CD4-positive, alpha-beta T cell treated with Interleukin-21 for 1 hour (primary cell): ENCODE measurements around the gene CMTM7.
"Not testable (repeated sequence)": the region's sequence is repeated elsewhere in the genome, so short reads cannot be mapped to it uniquely, and the experiment has no call there.

Experiments used
- DNase-seq: peaks from one replicate; pipeline ENCODE4 v3.0.0-alpha.2; 2020

The CMTM7 gene

DNA sequence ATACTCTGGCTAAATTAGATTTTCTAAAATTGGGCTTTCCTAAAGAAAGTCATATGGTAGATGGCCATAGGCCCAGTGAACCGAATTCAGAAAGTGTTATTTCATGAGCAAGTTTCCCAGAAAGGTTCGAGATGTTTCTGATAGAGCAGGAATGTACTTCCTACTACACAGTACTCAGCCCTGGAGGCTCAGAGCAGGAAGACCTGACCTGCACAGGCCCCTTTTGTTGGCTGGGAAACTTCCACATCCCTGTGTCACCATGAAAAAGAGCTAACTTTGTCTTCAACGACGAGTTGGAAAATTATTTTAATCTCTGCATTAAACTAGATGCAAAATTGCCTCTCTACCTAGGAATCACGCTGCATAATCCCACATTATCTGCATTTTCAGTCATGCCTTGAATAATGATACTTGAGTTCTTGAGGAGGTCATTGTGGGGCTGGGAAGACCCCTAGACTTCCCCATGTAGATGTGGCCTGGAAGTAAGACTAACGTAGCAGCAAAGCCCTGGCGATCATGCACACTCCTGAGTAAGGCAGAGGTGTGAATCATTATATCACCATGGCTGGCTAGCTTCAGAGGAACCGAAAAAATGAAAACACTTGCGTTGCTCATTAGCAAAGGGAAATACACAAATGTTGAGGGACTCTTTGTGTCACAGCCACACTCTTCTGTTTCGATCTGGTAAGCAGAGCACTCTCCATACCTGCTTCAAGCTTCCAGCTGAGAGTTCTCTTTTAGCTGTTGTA lies 47.1 kb downstream of the CMTM7 start:
- no peak for DNase-seq

DNA sequence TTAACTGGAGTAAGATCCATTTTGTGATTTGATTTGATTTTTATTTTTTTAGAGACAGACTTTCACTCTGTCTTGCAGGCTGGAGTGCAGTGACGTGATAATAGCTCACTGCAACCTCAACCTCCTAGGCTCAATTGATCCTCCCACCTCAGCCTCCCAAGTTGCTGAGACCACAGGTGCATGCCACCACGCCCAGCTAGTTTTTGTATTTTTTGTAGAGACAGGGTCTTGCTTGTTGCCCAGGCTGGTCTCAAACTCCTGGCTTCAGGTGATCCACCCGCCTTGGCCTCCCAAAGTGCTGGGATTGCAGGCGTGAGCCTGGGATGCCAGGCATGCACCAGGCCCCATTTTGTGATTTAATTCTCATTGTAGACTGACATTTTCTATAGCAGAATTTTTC lies 47.8 kb downstream of the CMTM7 start:
- DNase-seq = not testable (repeated sequence)

DNA sequence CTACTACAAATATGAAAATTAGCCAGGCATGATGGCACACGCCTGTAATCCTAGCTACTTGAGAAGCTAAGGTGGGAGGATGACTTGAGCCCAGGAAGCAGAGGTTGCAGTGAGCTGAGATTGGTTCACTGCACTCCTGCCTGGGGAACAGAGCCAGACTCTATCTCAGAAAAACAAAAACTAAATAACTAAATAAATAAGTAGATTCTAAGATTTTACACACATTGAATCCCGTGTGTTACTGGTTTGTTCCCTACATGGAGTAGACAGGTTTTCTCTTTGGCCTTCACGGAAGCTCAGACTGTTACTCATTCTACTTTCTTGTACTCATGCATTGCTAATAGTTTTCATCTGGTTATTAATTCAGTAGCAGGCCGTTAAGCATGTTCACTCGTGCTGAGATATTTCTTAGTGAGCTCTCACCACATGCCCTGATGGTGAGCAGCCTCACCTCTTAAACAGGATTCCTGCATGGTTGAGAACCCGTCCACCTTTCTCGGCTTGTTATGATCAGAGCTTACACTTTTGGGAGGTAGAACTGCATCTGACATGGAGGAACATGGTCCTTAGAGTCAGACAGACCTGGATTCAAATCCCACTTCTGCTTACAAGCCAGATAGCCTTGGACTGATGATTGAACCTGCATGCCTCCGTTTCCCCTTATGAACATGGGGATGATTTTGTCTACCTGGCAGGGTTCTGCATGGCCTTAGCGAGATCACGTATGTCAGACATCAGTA lies 49.1 kb downstream of the CMTM7 start:
- DNase-seq = no peak

DNA sequence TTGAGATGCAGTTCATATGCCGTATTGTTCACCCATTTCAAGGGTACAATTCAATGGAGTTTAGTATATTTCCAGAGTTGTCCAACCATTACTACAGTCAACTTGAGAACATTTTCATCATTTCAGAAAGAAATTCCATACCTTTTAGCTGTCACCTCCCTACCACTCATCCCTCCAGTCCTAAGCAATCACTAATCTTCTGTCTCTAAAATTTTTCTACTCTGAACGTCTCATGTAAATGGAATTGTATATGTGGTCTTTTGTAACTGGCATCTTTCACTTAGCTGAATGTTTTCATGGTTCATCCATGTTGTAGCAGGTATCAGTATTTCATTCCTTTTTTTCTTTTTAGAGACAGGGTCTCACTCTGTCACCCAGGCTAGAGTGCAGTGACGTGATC lies 51.1 kb downstream of the CMTM7 start:
- no peak for DNase-seq

DNA sequence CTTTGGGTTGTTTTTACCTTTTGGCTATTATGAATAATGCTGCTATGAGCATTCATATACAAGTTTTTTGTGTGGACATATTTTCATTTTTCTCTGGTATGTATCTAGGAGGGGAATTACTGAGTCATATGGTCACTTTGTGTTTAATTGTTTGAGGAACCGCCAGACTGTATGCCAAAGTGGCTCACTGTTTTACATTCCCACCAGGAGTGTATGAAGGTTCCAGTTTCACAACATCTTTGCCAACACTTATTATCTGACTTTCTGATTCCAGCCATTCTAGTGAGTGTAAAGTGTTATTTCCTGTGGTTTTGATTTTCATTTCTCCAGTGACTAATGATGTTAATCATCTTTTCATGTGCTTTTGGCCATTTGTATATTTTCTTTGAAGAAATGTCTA lies 51.8 kb downstream of the CMTM7 start:
- DNase-seq = no peak

DNA sequence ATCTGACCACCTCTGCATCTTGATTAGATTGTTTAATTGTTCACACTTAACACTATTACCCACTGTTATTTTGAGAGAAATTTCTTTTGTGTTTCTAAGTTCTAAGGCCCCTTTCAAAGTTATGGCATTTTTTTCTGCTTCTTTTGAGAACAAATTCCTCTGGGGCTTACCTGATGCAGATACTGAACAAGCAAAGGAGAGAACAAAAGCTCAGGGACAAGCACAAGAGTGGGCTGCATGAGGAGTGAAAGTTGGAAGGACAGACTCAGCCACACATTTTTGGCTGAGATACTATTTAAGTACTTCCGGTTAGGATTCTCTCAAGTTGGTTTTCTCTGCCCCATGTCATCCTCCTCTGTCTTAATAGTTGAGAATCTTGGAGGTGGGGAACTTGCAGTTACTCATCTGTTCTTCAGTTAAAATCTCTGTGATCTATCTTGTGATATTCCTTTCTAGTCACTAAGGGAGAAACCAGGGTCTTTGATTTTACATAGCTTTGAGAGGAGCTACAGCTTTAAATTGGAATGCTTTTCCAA lies 56.3 kb downstream of the CMTM7 start:
- DNase-seq = no peak

DNA sequence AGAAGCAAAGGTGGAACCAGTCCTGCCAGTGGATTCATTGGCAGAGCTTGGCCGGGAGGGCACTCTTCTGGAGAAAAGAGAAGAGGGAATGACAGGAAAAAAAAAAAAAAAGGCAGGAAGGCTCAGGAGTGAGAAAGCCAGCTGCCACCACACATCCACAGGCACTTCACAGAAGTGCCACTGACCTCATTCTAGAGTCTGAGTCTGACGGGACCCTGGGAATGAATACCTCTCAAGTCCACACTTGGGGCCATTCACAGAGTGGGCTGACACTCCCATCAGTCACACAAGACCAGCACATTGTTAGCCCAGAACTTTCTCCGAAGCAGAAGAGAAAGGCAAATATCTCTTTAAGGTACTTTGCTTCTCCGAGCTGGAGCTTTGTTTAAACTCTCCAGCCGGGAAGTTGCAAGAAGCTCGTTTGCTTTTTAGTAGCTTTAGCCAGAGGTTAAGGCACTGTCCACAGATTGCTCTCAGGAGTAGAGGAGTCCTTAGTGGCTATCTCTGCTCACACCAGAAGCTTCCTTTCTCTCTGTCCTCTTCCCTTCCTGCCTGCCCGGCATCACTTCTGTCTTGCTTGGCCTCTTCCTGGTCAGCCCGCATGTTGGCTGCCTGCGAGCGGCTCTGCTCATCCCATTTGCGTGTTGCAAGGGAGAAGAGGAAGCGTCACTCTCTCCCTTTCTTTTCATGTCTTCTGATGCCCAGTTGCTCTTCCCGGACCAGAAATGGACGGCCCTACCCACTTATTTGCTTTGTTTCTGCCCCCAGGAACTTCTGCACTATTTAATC lies 57.2 kb downstream of the CMTM7 start:
- DNase-seq = no peak

DNA sequence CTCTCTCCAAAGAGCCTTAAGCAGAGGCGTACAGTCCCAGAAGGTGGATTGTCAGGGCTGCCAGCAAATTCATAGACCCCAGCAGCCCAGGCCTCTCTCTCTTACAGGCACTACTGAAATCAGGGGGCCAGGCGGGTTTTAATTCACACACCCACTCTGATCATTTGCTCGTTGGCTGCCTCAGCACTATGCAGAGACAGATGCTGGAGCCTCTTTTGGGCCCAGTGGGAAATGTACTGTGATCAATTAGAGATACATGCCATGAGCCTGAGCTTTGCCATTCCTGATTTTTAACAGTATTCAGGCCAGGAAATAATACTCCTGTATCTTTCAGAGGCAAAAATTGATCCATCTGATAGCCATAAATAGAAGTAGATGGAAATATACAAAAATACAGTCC lies 58.0 kb downstream of the CMTM7 start:
- no peak for DNase-seq

DNA sequence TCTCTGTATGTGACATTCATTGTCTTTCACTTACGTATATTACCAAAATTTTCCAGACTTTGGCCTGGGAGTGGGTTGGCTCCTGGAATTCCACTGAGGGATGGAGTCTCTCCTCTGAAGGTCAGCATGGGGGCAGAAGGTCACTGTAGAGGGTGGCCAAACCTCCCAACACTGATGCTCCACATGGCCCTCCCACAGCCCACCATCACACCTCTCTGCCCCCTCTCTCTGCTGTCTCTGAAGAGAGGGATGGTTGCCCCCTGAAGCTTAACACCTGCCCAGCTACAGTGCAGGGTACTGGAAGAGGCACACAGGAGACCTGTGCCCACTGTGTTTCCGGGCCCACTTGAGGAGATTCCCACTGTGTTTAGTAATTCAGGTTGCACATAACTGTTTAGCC lies 58.8 kb downstream of the CMTM7 start:
- DNase-seq = no peak

DNA sequence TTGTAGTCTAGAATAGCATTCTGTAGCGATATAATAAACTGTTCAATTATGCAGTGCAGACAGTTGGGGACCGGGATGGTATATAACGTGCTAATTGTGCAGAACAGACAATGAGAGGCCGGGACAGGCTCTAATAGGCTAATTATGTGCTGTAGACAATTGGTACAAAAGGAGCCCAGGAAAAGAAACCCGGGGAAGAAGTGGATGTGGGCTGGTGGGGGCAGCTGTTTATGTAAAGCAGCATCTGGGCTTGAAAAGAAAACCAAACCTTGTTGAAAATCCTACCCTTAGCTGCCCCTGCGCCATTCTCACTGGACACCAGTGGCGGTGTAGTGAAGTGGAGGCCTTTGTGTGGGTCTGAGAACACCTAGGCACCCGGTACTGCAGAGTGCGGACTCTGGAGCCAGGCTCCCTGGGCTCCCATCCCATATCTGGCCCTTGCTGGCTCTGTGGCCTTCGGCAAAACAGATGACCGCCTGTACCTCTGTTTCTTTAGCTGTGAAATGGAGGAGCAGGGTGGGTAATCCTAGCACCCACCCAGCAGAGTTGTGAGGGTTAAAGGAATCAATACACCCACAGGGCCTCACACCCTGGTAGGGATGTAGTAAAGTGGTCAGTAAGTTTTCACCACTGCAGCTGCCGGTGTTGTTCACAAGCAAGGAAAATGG lies 59.5 kb downstream of the CMTM7 start:
- DNase-seq = no peak

DNA sequence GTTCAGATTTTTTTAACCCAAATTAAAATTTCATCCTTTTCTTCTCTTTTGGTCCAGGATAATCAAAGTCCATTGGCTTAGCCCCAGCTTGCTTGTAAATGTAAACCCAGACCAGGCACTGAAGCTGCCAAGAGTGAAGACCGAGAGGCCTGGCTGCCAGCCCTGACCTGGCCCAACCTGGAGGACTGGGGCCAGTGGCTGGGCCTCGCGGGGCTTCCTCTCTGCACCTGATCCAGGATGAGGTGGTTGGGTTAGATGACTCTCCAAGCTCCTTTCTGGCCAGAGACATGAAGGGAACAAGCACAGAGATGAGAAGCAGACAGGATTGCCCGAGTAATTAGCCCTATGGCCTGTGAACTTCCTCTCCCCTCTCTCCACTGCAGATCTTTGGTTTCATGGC lies 60.4 kb downstream of the CMTM7 start:
- no peak for DNase-seq

DNA sequence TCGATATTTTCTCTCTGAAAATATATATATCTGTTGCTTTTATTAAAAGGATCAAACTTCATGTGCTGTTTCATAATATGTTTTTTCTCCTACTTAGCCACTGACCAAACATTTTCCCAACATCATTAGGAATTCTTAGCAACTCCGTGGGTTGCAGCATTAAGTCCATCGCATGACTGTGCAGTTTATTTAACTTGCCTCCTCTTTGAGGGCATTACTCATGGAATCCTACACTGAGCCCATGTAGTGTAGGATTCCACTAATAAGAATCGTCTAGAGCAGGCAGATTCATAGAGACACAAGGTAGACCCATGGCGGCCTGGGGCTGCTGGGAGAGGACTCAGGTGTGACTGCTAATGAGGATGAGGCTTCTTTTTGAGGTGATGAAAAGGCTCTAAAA lies 61.7 kb downstream of the CMTM7 start:
- DNase-seq = no peak

DNA sequence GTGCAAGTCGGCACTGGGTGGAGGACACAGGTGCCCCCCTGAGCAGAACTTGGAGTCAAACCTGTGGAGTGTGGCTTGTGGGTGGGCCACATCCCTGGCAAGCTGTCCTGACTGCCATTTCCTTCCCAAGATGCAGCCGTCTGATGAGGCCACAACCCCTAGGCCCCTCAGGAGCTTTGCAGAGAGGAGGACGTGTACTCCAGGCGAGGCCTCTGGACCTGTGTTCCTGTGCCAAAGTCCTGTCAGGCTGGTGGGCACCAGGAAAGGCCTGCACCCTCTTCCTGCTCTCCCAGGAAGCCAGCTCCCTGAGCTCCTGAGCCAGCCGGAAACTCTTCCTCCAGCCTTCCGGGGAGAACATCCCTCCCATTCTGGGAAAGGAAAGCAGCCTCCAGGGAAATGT lies 62.5 kb downstream of the CMTM7 start:
- DNase-seq = no peak

DNA sequence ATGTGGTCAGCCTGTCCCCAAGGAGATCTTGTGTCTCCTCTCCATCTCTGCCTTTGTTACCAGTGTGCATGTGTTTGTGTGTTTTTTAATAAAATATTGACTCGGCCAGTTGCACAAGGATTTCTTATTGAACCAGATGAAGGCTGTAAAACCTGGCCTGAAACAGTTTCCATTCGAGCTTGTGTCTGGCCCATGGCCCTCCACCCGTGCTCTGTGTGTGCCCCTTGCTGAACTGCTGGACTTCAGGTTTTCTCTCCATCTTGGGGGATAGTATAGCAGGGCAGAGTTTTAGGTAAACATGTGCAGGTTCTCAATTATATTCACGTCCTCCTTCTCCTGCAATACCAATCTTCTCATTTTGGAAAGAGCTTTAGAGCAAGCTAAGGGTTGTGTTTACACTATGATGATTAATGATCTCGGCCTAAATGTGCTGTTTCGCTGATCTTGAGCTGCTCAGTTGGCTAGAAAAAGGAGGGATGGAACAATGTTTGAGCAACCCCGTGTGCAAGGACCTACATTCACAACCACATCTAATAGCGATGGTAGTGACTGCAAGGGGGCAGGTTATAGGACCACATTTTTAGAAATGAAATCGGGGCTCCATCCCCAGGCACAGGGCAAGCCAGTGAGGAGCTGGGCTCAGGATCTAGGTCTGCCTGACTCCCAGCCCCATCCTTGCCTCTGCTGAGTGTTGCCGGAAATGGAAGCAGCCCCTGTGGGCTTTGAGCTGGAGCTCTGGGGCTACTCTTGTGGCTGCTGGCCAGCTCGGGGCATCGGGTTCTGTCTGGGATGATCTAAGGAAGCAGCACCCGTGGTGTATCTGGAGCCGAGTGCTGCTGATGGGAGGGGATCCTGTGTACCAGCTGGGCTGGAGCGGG lies 63.3 kb downstream of the CMTM7 start:
- DNase-seq = no peak

DNA sequence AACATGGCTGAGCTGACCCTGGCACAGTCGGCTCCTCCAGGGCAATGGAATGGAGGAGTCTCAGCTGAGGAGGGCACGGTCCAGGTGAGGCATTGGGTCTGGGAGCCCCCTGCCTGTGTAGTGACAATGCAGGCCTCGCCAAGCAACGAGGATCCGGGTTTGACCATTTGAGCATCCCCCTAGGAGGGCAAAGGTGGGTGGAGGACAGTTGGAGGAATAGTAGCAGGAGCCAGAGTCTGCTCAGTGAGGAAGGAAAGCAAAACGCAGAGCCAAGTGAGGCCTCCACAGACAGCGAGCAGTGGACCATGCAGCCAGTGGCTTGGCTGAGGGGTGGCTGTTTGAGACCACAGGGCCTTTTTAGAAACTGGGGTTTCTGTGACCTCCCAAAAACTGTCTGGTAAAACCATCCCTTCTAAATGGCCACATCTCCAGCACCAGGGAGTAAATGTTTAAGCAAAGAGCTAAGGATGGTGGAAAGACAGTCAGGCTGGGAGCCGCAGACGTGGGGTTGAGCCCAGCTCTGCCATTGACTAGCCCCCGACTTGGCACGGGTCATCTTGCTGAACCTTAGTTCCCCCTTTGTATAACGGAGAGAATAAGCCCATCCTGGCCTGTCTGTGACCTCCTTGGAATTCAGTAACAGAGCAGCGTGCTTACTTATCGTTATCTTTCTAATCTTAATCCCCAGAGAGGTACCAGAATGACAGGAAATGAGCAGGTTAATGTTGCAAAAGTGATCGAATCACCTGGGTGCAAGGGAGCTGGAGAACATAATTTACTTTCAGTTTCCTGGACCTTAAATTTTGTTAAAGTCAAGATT lies 64.2 kb downstream of the CMTM7 start:
- DNase-seq = peak; percentile 60

DNA sequence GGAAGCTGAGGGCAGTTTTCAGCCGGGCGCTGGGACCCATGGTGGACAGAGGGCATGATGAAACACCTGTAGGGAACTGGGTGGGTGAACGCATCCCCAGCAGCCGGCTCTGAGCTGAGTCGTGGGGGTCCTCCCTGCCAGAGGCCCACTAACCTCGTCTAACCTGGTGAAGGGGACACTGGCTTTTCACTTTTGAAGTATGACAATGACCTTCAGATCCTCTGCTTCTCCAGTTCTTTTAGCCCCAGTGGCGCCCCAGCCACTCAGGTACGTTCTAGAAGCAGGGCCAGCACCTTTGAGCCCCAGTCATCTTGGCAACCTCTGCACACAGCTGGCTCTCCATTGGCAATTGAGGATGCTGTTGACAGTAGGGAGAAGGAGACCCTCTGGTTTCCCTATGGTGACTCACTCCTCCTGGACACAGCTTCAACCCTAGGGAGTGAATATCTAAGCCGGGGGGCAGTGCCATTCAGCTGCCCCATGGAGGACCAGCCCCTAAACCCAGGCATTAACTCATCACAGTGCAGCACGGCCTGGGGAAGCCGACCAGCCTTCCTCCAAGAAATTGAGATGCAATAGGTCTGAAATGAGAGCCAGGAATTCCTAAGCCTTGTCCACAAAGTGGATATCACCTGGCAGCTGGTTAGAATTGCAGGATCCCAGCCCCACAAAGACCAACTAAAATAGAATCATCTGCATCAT lies 64.9 kb downstream of the CMTM7 start:
- DNase-seq = no peak

DNA sequence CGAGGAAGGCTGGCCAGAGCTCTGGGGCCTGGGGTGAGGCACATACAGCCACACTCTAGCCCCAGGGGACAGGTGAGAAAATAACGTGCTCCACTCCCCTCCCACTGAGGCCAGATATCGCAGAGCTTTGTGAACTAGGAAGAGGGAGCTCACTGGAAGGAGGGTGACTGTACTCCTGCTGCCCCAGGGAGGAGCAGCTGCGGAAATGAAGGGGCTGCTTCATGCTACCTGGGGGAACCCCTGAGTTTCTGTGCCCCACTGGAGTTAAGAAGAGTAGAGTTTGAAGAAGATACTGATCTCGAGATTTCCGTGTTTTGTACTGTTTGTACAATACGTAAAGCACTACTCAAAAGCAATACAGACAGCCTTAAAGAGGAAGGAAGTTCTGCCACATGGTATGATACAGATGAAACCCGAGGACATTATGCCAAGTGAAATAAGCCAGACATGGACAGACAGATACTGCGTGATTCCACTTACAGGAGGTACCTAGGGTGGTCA lies 66.4 kb downstream of the CMTM7 start:
- DNase-seq = peak; percentile 86

DNA sequence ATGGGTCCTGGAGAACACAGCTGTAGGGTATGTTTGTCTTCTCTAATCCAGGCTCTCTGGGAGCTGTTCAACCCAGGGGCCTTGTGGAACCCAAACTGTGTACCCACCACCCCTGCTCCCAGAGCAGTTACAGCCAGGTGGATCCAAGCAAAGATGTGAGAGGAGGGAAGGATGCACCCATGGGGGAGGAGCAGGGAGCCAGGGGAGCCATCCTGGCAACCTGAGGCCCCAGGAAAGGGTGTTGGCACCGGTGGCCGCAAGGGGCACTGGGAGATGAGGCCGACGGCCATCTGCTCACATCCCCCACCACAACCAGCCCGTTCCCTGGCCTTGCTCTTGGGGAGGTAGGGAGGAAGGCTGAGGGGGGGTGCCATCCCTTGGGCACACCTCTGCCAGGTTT lies 67.8 kb downstream of the CMTM7 start:
- no peak for DNase-seq

DNA sequence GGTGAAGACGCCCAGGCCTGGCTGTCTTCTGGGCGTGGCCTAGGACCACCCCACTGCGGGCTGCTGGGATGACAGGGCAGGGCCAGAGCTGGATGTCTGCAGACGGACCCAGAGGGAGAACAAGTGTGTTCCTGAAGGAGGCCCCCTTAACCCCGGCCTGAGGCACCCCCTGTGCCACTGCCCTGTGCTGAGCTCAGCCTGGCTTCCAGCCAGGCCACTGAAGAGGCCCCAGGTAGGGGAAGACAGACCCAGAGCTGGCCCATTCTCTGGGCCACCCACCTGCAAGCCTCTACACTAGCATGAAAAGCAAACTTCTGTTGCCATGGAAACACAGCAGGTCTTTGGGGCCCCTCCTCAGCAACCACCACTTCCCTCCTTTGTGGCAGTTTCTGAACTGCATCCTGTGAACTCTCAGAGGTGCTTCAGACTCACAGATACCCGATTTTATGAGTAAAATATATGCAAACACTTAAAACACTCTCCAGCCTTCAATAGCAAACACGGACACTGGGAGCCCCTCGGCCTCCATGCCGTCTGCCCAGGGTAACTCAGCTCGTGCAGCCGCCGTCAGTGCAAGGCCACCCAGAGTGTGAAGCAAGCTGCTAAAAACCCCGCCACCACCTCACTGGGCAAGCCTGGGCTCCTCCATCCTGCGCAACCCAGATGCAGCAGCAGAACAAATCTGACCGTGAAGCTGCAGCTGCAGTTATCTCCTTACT lies 68.5 kb downstream of the CMTM7 start:
- DNase-seq = peak; percentile 95
